SK-N-SH treated with all-trans-retinoic acid at 6 μM for 48 hours (cell line): Measurements from ENCODE around the gene GRB2.

Experiments used
- CSDC2 ChIP-seq: fragments of 250-450 bp; sonication (Bioruptor Pico); IDR thresholded peaks from 2 replicates; pipeline ENCODE4 v1.5.0; 2020; ENCODE audit warnings: mild to moderate bottlenecking, moderate library complexity
- PATZ1 ChIP-seq: fragments of 250-450 bp; sonication (Bioruptor Pico); IDR thresholded peaks from 2 replicates; pipeline ENCODE4 v1.8.0; 2020; ENCODE audit warnings: mild to moderate bottlenecking, moderate library complexity, borderline replicate concordance
- RARB ChIP-seq: fragments of 250-450 bp; sonication (Bioruptor Pico); IDR thresholded peaks from 2 replicates; pipeline ENCODE4 v1.8.0; 2021; ENCODE audit warnings: mild to moderate bottlenecking, moderate library complexity
- ZFP3 ChIP-seq: fragments of 250-450 bp; sonication (Bioruptor Pico); IDR thresholded peaks from 2 replicates; pipeline ENCODE4 v1.5.0; 2020; ENCODE audit warnings: mild to moderate bottlenecking, moderate library complexity

DNA sequence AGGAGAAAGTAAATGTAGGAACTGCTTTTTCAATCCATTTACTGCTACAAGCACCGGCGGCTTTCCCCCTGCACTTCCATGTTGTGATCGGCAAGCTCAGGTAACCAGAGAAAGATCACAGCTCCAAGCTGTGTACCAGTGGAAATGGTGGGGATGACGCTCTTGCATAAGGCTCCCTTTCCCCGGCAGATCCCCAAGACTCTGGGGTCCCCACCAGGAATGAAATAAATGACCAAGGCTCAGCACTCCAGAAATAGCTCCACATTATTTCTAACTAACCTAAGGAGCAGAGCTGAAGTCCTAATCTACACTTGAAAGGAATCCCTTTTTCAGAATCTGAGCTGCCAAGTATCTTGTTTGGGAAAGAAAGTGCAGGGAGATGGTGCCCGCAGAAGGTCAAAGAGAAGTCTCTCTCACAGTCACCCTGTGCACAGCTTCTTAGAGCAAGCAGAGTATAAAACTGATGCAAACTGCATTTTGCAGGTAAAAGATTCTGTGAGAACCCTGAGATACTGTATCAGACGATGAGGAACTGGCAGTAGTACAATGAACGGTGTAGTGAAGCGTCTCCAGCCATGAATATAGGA is 11.1 kb downstream of the GRB2 start:
- TF ChIP-seq RARB (no peak), PATZ1 (CRISPR knock-in tag) (no peak), ZFP3 (CRISPR knock-in tag) (no peak), CSDC2 (no peak)
